GM19467 (cell line): ENCODE measurements around the gene PFKFB2.

Experiments
- ATAC-seq: cut with Tn5 transposase; IDR thresholded peaks from one replicate; pipeline ENCODE4 v1.9.1; 2021; ENCODE audit warnings: mild to moderate bottlenecking, moderate library complexity; ENCODE audit not compliant: unreplicated experiment

The PFKFB2 gene

DNA sequence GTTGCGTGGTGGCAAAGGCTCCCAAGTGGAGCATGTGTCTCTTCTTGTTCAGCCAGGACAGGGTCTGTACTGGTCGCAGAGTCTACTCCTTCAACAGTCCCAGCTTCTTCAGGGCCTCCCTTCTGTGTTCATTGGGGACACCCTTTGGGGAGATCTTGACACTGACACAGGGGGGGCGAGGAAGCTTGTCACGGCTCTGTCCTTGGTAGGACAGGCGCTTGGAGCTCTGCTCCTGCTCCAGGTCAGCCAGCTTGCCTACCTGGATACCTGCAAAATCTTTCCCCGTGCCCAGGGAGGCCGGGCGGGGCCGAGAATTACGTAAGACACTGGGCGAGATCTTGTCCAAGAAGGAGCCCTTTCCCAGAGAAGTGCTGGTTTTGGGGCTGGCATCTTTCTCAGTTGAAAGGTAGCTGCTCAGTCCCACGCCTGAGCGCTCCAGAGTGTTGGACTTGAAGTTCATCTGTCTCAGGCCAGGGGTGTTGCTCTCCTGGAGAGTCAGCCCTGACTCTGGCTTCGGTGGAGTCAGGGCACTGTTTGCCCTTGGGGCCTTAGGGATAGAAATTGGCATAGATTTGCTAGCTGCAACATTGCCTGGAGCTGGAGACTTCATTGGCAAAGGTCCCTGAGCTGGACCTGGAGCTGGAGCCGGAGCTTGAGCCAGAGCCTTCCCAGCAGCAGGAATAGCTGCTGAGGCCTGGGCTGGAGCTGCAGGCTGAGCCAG is 31.0 kb upstream of the PFKFB2 start:
- ATAC-seq = no peak

DNA sequence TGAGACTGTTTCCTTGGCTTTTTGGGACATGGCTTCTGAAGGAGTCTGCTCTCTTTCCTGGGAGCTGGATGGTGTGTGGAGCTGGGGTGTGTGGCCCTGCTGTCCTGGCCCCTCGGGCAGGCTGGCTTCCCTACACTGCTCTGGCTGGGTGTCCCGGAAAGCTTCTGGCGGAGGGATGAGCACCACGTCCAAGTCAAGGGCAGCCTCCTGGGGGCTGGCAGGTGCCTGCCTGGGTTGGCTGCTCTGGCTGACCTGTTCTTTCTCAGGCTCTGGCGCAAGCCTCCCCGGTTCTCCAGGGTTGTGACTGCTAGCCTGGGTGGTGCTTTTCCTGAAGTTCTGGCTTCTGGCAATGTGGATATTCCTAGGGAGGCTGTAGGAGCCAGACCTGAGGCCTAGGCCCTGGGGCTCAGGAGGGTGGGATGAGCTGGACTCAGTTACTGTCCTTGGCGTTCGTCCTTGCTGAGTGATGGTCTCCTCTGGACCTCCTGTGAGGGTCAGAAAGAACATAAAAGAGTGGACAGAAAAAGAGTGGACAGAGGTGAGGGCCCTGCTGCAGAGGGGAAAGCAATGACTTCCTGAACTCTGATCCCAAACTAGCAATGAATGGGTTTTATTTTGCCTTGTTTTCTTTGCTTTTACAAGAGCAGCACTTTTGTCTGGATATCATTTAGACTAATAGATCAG is 29.9 kb upstream of the PFKFB2 start:
- no peak for ATAC-seq

DNA sequence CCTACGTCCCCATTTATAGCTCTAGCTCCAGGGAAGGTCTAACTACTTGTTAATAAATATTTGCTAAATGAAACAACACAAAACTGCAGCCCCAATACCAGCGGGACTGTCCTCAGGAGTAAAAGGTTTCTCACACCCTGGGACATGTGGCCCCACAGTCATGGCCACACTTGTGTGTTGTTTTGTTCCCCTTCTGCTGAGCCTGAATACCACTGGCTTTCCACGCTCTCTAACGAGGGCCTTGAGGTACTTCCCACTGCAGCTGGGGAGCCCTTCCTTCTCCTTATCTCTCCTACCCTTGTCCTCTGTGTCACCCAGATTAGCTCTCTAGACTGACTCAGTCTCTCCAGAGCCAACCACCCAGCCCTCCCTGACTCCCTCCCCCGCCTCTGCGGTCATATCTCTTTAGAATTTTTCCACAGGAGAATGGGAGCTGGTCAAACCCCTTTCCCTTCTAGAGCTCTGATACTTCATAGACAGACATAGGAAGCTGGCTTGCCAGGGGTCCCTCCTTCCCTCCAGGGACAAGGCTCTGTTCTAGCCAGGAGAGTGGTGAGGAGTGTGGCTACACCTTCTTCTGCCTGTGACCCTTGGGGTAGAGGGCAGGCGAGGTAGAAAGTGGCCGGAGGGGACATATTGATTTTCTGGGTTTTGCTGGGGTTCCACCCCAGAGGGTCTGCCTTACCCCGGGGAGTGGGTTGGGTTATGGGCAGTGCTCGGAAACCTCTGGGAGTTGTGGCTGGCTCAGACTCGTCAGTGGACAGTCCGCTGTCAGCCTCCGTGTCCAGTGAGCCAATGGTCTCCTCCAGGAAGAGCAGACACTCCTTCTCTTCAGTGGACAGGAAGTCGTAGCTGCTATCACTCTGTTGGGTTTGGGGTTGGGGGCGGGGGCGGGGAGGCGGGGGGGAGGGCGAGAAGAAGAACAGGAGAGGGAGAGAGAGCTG is 28.6 kb upstream of the PFKFB2 start:
- no peak for ATAC-seq

DNA sequence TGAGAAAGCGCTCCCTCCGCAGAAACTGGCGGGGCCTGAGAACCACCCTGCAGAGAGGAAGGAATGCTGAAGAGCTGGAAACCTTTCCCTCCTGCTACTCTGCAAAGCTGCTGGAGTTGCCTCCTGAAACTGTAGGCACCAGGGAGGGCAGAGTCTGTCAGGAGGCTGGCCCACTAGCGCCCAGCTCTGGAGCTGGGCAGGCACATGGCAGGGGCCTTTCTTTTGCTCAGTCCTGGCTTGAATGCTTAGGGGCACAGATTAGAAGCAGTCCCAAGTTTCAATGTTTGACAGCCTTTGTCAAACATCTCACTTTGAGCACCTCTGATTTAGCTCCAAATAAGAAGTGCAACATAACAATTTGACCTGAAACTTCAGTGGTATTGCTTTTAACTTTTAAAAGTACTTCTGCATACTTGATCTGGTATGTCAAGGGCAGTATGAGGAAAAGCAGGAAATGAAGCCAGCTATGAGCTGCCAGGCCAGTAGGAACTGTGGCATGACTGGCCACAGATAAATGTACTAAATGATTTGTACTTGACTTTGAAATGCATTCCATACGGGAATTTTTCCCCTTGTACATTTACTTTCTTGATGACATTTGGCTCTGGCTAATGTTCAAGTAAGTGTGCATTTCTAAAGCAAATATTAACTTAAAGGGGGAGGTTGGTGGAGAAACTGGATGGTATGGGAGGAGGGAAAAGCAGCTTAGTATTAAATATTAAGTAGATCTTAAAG is 27.8 kb upstream of the PFKFB2 start:
- ATAC-seq = no peak

DNA sequence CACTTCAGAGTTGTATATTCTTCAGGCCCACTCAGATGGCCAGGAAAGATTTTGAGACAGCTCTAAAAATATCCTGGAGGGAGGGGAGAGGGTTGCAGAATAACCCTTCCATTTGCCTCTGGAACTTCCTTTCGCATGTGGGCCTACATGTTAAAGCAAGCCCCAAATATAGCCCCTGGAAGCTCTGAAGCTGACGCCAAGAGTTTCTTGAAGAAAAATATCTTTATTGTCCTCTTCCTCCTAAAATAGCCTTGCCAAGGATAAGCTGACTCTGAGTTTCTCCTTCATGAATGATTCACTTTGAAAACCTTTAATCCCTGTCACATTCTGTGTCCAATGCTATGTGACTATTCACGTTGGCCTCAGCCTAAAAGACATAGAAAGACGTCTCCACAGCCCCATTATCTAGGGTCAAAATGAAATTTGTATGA is 27.0 kb upstream of the PFKFB2 start:
- ATAC-seq = no peak

DNA sequence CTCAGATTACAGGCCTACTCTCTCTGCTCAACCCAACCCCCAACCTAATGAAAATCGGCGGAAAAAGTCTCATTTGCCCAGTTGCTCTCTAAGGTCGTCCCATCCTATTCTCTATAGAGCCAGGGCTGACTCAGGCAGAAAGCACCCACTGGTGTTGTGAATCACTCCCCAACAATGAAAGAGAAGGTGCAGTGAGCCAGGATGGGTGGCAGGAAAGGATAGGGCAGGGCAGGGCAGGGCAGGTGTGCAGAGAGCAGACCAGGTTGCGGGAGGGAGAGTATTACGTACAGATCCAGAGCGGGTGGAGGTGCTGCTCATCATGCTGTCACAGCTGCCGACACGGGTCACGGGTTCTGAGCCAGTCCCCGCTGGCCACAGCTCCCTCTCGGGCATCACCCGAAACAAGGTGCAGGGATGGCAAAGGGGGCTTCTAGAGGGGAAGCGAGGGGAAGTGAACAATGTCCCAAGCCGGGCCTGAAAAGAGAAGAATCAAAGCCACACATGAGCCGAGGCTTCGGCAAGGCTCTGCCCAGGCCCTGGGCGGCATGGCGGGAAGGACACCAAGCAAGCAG is 25.8 kb upstream of the PFKFB2 start:
- no peak for ATAC-seq

DNA sequence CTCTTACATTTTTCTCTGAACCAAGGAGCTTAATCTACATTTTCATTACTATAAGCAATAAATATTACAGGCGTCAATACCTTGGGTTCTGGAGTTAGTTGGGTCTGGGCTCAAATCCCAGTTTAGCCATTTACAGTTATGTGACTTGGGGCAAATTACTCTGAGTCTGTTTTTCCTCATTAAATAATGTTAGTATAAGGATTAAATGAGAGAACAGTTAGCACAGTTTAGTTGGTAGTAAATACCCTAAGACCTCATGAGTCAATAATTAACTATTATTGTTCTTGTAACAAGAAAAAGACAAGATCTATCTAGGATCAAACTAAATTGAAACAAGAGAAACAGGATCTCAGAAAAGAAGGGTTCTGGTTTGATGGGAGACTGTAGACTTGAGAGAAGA is 25.2 kb upstream of the PFKFB2 start:
- ATAC-seq = no peak

DNA sequence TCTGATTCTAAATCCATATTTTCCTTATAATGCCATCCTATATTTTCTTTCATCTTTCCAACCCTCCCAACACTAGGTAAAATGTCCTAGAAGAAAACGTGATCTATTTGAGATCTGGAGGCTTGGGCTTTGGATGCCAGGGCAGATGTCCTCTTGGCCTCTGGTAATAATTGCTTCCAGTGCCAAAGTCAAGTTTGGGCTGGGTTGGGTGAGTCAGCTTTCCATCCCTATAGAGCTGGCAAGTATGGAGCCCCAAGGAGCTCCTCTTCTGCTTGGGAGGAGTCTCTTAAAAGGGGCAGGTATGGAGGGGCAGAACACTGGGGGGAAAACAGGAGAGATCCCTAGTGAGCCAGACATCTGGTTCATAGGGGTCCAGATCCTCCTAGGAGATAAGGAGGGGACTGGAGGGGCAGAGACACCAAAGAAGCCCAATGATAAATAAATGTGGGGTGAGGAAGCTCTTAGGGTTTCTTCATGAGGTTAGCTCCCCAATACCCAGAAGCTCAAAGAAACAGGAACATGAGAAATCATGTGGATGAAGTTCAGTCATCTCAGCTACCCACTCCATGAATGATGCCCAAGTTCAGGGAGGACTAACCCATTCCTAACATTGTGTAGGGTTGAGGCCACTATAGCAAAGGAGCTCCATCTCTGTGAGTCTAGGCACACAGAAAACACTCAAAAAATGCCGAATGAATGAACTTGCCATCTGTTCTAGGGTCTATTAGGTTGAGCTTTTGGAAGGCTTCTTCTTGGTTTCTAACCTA is 24.0 kb upstream of the PFKFB2 start:
- no peak for ATAC-seq

DNA sequence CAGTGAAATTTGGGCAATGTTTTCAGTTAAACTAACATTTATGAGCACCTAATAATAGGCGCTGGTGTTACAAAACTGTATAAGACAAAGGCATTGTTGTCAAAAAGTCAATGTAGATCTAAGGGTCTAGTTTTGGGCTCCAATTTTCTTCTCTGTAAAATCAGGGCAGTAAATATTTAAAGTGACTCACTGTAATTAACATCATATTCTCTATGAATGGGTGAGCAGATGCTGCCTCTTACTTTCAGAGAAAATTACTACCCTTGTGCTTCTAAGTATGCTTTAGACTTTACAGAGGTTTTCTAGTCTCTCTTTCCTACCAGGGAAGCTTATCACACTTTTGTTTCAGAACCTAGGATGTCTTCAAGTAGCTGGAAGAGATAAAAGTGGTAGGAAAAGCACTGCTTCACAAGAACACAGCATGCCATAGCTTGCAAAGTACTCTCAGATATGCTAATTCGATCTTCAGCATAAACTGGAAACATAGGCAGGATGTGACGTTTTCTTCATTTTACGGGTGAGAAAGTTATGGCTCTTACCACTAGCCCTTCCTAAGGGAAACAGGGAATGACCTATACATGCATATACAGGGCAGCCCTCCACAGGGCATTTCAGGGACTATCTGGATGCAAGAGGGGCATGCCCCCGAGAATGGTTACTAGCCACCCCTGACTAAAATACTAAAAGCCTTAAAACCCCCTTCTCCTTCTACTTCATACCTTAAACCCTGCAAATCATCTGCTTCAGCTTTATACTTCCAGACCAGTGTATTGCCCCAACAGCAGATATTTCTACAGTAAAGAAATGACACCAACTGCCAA is 23.2 kb upstream of the PFKFB2 start:
- ATAC-seq = no peak

DNA sequence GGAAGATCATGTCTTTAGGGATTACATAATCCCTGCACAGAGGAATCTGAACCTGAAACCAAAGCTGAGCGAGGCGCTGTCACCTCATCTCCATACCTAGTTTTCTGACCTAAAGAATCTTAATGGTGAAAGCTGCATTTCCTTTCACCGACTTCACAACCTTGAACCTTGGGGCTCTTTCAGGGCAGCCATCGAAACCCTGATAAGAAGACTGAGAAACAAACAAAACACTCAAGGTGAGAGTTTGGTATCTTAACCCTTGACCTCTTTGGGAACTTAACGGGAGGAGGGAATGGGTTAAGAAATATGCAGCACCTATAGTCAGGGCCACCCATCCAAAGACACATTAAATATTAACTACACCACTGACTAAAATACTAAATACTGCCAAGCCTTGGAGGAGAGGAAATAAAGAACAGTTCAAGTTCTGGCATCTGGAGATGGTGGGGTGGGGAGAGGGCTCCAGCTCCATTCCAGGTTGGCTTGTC is 22.5 kb upstream of the PFKFB2 start:
- ATAC-seq = no peak

DNA sequence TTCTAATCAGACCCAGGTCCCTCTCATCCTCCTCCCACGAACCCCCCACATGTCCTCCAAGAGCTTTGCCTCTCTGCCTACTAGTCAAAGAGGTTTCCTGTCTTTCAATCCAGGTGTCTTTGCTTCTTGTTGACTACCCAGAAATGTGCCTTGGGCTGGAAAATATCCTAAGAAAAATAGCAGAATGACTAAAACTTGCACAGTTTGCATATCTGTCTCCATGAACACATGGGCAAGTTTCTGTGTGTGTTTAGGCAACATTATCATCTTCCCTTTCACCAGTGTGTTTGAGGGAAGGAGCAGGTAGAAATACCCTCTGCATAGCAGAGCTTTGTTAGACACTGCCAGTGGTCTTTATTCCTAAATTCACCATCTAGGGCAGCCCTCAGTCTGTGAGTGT is 22.1 kb upstream of the PFKFB2 start:
- no peak for ATAC-seq

DNA sequence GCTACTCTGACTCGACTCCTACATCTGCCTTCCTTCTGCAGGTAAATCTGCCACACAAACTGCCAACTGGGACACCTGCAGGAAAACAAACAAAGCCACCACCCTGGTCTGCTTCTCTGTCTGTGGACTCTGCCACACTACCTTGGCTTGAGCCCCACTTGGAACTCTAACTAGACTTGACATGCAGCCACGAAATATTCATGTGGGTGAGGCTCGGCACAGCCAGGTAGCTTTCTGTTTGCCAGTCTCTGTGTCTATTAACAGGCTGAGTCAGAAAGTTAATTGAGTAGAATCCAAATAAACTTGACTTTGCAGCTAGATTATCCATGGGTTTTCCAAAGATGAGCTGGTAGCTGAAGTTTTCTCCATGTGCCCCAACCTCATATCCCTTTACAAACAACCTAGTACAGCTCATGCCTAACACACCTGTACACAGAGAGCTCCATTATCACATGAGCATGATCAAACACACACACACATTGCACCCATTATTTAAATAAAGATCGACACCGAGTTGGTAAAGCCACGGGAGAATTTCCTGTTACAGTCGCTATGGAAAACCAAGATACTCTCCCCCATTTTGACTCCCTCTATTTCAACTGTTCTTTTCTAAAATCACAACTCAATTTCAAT is 21.3 kb upstream of the PFKFB2 start:
- no peak for ATAC-seq

DNA sequence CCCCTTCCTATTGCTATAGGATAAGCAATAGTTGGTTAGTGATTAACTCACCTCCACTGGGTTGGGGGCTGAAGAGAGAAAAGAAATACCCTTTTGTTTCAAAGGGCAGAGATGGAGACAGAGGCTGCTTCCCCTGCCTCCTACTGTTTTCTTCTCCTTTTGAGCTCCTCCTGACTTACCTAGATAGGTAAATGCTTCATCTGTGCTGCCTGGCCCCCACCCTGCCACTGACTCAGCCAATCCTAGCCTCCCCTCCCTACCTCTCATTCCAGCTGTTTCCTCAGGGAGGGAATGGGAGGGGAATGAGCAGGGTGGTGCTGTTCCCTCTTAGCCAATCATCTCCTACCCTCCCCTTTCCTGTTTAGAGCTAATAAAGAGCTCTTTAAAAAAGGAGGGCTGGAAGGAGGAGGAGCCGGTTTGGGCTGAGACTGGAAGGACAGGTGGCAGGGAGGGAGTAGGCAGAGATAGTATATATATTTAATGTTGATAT is 20.5 kb upstream of the PFKFB2 start, which contains the start of gene C1orf116:
TSS of gene C1orf116 (minus strand) at position 229 of the 490 bp plus-strand sequence. CDS start 5,158 bp downstream, outside the sequence.
- no peak for ATAC-seq

DNA sequence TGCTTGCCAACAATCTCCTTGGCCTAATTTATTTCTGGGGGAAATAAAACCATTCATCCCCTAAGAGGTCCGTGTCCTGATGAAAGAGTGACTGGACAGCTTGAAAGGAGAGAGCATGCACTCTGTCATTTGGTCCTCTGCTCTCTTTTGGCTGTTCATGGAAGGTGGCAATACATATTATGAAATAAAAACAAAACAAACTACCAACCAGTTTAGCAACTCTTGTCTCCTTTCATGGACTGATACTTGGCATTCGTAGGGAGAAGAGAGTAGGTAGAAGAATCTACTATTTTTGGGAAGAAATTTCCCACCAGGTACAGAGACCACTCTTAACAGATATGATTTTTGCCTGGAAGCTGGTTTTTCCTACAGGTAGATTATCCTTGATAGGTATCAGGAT is 19.8 kb upstream of the PFKFB2 start:
- no peak for ATAC-seq

DNA sequence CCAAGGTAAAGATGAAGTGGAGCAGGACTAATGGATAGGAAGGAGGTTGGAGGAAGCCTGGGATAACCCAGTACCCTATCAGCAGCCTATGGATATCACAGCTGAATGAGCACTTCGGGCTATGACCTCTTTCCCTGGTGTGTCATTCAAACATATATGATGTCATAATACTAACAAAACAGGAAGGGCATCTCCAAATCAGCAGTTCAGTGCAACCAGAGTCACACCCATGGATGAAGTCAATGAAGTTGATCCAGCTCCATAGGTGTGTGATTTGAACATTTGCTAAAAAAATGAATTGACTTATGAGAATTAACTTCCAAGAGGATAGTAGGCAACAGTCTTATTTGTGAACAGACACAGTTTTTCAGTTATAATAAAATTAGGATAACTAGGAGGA is 18.9 kb upstream of the PFKFB2 start:
- ATAC-seq = no peak

DNA sequence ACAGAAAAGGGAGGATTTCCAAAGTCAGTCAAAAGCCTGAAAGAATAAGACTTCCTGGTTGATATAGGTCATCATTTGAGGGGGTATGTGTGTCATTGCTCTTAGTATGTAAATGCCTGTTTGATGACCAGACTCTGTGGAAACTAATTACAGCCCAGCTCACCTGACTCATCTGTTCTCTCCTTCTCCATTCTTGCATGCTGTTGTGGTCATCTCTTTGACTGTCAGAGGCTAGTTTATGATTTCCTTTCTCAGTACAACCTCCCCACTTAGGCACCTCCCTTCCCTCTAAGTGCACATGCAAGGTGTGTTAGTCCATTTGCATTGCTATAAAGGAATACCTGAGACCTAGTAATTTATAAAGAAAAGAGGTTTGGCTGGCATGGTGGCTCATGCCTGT is 18.1 kb upstream of the PFKFB2 start:
- no peak for ATAC-seq

DNA sequence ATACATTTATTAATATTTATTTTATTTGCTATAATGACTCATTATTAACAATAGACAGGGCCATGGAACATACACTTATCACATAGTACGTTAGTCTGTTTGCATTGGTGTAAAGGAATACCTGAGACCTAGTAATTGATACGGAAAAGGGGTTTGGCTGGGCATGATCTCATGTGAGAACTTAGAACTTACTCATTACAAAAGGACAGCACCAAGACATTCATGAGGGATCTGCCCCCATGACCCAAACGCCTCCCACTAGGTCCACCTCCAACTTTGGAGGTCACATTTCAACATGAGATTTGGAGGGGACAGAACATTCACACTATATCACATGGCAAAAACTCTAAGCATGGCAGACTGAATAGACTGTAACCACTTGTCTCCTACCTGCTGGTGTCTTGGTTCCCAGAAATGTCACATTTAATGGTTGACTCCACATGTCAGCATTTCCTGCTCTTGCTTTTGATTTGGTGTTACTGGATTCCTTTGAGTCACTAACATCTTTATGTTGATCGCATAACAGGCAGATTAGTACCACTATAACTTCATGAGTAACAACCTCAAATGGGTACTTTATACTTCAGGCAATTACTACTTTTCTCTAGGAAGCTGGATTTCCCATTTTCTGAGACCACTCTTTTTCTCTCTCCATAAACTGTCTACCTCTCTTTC is 17.1 kb upstream of the PFKFB2 start:
- ATAC-seq = no peak
